HepG2 (cell line): Measurements from ENCODE around the gene MEA1. TPM values are rescaled to one million over a fixed set of nuclear protein-coding genes. Genes with fewer than 3 reads are reported as not detected.
A peak's percentile ranks its signal among the peaks of the same experiment; 100 is the strongest.

ENCODE experiments used
- EZH2 ChIP-seq: conservative IDR thresholded peaks from 2 replicates; pipeline ENCODE4 v1.6.1; 2012; ENCODE audit warnings: mild to moderate bottlenecking, low read depth, low read length, moderate library complexity
- FOXJ3 ChIP-seq: sonication (generic); formaldehyde crosslinking; IDR thresholded peaks from 2 replicates; pipeline ENCODE4 v1.4.0; 2020; ENCODE audit warnings: missing genetic modification reagents, mild to moderate bottlenecking, borderline replicate concordance
- SMARCE1 ChIP-seq: fragments of 450-650 bp; IDR thresholded peaks from 2 replicates; pipeline ENCODE4 v1.6.1; 2017; ENCODE audit warnings: borderline replicate concordance
- SRSF9 ChIP-seq: fragments of 200-400 bp; formaldehyde crosslinking; IDR thresholded peaks from 2 replicates; pipeline ENCODE4 v1.6.1; 2018; ENCODE audit warnings: borderline replicate concordance, mild to moderate bottlenecking, low read depth, low read length; ENCODE audit not compliant: insufficient read depth, poor library complexity, severe bottlenecking
- TGIF2 ChIP-seq: IDR thresholded peaks from 2 replicates; pipeline ENCODE4 v1.6.1; 2016; ENCODE audit warnings: control low read depth, missing compliant biosample characterization
- ZFP90 ChIP-seq: sonication (generic); formaldehyde crosslinking; IDR thresholded peaks from 2 replicates; pipeline ENCODE4 v1.8.0; 2022; ENCODE audit warnings: missing genetic modification reagents, mild to moderate bottlenecking, inconsistent platforms, borderline replicate concordance
- polyA plus RNA-seq, 8 experiments: library from polyadenylated mRNA; depleted of rRNA in 3 of 8; stranded (reverse) in 7 of 8; unstranded in 1 of 8; fragments of >200 nt; fragmentation: Illumina TruSeq in 4 of 8; extraction: Trizol in 4 of 8; gene quantifications; 2 replicates each; pipeline versions ENCODE4 v1.2.1 to v1.2.3, GENCODE V29; 2011 to 2016; ENCODE audit warnings: low read depth in 4 of 8, missing spikeins in 1 of 8, mixed read lengths in 1 of 8; ENCODE audit not compliant: insufficient read depth in 1 of 8
- total RNA-seq, 5 experiments: library from RNA; depleted of rRNA; stranded (reverse); fragments of >200 nt; fragmentation: Illumina TruSeq; extraction: Trizol; gene quantifications; 2 replicates each; pipeline ENCODE4 v1.2.3, GENCODE V29; 2016; ENCODE audit warnings: low read depth in 1 of 5
- TF ChIP-seq, protein P1 (sequence below): sonication (generic); formaldehyde crosslinking; IDR thresholded peaks from 2 replicates; pipeline ENCODE4 v1.5.0; 2020; ENCODE audit warnings: mild to moderate bottlenecking, missing genetic modification reagents, borderline replicate concordance
- TF ChIP-seq, protein P2 (sequence below): sonication (generic); formaldehyde crosslinking; conservative IDR thresholded peaks from 2 replicates; pipeline ENCODE4 v1.5.0; 2020; ENCODE audit warnings: missing genetic modification reagents
- TF ChIP-seq, protein P3 (sequence below): IDR thresholded peaks from 2 replicates; pipeline ENCODE4 v1.6.1; 2018; ENCODE audit warnings: missing genetic modification reagents, mild to moderate bottlenecking, missing compliant biosample characterization
- TF ChIP-seq, protein P4 (sequence below): sonication (generic); formaldehyde crosslinking; IDR thresholded peaks from 2 replicates; pipeline ENCODE4 v1.5.1; 2020; ENCODE audit warnings: missing genetic modification reagents, mild to moderate bottlenecking, borderline replicate concordance
- TF ChIP-seq, protein P5 (sequence below): sonication (generic); formaldehyde crosslinking; IDR thresholded peaks from 2 replicates; pipeline ENCODE4 v1.8.1; 2022; ENCODE audit warnings: low read depth, mild to moderate bottlenecking, missing genetic modification reagents

MEA1 gene
- total and polyA plus RNA-seq, 2 of the 13 experiments (the other 11 are each of a cell fraction or from before 2014, with no cell fraction given): 75.6 to 86.2 TPM

DNA sequence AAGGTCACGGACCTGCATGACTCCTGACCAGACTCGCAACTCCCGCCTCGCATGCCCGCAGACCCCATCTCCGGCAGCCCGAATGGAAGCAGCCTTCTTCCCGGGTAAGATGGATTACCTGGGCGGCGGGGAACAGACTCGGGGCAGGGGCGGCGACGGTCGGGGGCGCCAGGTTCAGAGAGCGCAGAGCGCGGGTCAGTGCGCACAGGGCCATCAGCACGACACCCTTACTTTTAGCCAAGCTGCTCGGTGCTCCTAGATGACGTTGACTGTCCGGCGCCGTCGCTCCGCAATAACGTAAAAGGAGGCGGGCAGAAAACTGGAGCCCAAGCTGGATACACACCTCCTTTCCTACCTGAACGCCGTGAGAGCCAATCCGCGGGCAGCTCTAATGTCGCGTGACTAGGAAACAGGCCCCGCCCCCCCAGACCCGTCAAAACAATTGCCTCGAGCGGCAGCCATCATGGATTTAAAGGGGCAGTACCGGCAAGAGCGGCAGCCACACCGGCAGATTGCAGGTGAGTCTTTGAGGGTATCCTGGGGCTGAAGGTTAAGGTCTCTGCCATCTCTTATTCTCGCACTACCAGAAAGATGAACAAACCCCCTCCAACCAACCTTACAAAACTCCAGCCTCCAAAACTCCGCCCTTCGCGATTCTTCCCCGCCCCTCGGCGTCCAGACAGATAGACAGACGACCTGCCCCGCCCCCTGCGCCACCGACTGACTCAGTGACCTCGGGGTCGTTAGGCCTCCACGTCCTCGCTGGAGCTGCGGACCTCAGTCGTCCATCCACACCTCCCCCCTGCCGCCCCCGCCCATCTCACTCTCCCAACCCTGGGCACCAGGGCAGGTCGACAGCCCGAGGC lies 45.7 kb upstream of the MEA1 start, which contains the start of the genes KLC4 and MRPL2 (continued):
- TF ChIP-seq, protein P1, sequence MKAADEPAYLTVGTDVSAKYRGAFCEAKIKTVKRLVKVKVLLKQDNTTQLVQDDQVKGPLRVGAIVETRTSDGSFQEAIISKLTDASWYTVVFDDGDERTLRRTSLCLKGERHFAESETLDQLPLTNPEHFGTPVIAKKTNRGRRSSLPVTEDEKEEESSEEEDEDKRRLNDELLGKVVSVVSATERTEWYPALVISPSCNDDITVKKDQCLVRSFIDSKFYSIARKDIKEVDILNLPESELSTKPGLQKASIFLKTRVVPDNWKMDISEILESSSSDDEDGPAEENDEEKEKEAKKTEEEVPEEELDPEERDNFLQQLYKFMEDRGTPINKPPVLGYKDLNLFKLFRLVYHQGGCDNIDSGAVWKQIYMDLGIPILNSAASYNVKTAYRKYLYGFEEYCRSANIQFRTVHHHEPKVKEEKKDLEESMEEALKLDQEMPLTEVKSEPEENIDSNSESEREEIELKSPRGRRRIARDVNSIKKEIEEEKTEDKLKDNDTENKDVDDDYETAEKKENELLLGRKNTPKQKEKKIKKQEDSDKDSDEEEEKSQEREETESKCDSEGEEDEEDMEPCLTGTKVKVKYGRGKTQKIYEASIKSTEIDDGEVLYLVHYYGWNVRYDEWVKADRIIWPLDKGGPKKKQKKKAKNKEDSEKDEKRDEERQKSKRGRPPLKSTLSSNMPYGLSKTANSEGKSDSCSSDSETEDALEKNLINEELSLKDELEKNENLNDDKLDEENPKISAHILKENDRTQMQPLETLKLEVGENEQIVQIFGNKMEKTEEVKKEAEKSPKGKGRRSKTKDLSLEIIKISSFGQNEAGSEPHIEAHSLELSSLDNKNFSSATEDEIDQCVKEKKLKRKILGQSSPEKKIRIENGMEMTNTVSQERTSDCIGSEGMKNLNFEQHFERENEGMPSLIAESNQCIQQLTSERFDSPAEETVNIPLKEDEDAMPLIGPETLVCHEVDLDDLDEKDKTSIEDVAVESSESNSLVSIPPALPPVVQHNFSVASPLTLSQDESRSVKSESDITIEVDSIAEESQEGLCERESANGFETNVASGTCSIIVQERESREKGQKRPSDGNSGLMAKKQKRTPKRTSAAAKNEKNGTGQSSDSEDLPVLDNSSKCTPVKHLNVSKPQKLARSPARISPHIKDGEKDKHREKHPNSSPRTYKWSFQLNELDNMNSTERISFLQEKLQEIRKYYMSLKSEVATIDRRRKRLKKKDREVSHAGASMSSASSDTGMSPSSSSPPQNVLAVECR (CRISPR knock-in tag): peak; percentile 89
- TF ChIP-seq ZFP90 (CRISPR knock-in tag) (no peak), TGIF2 (CRISPR knock-in tag) (peak; percentile 72; the same call in 1 of the 2 replicates), SRSF9 (no peak), FOXJ3 (CRISPR knock-in tag) (no peak), SMARCE1 (no peak), EZH2 (no peak)
- TF ChIP-seq, protein P2, sequence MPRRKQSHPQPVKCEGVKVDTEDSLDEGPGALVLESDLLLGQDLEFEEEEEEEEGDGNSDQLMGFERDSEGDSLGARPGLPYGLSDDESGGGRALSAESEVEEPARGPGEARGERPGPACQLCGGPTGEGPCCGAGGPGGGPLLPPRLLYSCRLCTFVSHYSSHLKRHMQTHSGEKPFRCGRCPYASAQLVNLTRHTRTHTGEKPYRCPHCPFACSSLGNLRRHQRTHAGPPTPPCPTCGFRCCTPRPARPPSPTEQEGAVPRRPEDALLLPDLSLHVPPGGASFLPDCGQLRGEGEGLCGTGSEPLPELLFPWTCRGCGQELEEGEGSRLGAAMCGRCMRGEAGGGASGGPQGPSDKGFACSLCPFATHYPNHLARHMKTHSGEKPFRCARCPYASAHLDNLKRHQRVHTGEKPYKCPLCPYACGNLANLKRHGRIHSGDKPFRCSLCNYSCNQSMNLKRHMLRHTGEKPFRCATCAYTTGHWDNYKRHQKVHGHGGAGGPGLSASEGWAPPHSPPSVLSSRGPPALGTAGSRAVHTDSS: no peak
- TF ChIP-seq, protein P3, sequence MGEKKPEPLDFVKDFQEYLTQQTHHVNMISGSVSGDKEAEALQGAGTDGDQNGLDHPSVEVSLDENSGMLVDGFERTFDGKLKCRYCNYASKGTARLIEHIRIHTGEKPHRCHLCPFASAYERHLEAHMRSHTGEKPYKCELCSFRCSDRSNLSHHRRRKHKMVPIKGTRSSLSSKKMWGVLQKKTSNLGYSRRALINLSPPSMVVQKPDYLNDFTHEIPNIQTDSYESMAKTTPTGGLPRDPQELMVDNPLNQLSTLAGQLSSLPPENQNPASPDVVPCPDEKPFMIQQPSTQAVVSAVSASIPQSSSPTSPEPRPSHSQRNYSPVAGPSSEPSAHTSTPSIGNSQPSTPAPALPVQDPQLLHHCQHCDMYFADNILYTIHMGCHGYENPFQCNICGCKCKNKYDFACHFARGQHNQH (CRISPR knock-in tag): peak; percentile 89
- TF ChIP-seq, protein P4, sequence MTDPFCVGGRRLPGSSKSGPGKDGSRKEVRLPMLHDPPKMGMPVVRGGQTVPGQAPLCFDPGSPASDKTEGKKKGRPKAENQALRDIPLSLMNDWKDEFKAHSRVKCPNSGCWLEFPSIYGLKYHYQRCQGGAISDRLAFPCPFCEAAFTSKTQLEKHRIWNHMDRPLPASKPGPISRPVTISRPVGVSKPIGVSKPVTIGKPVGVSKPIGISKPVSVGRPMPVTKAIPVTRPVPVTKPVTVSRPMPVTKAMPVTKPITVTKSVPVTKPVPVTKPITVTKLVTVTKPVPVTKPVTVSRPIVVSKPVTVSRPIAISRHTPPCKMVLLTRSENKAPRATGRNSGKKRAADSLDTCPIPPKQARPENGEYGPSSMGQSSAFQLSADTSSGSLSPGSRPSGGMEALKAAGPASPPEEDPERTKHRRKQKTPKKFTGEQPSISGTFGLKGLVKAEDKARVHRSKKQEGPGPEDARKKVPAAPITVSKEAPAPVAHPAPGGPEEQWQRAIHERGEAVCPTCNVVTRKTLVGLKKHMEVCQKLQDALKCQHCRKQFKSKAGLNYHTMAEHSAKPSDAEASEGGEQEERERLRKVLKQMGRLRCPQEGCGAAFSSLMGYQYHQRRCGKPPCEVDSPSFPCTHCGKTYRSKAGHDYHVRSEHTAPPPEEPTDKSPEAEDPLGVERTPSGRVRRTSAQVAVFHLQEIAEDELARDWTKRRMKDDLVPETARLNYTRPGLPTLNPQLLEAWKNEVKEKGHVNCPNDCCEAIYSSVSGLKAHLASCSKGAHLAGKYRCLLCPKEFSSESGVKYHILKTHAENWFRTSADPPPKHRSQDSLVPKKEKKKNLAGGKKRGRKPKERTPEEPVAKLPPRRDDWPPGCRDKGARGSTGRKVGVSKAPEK (CRISPR knock-in tag): no peak
- TF ChIP-seq, protein P5, sequence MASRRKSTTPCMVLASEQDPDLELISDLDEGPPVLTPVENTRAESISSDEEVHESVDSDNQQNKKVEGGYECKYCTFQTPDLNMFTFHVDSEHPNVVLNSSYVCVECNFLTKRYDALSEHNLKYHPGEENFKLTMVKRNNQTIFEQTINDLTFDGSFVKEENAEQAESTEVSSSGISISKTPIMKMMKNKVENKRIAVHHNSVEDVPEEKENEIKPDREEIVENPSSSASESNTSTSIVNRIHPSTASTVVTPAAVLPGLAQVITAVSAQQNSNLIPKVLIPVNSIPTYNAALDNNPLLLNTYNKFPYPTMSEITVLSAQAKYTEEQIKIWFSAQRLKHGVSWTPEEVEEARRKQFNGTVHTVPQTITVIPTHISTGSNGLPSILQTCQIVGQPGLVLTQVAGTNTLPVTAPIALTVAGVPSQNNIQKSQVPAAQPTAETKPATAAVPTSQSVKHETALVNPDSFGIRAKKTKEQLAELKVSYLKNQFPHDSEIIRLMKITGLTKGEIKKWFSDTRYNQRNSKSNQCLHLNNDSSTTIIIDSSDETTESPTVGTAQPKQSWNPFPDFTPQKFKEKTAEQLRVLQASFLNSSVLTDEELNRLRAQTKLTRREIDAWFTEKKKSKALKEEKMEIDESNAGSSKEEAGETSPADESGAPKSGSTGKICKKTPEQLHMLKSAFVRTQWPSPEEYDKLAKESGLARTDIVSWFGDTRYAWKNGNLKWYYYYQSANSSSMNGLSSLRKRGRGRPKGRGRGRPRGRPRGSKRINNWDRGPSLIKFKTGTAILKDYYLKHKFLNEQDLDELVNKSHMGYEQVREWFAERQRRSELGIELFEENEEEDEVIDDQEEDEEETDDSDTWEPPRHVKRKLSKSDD (CRISPR knock-in tag): peak; percentile 62; the same call in 1 of the 2 replicates
